Measurements from ENCODE around the gene MXD4. TPM values are rescaled to one million over a fixed set of nuclear protein-coding genes. Genes with fewer than 3 reads are reported as not detected.

MXD4 gene
- total and polyA plus RNA-seq, 2 of the 13 experiments (the other 11 are each of a cell fraction or from before 2014, with no cell fraction given), result 29.0 to 31.3 TPM

DNA sequence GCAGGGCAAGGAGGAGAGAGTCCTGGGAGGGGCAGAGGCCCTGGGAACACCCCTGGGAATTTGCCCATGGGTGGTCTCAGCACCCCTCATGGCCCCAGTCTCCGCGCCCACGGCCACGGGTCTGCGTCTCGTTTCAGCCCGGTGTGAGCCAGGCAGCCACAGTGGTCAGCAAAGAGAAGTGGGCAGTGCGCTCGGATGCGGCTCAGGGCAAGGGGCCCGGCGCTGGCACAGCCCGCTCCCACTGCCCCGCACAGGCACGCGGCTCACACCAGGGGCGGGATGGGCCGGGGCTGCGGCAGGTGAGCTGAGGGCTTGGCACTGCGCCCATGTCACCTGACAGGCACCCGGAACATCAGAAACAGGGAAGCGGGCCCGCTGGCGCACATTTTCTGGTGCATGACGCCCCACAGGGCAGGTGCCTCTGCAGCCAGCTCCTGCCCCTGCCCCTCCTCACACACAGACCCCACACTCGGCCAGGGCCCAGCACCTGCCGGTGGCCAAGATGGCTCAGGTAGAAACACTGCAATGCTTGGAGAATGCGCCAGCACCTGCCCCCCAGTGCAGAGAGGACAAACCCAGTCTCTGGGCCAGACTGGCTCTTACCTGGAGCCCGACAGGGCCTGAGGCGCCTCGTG is 41.9 kb upstream of the MXD4 start:
- no peaks in the 10 kb centered on the region for H3K4me1 ChIP-seq (ENCODE audit: insufficient read depth, low read length)
- no peak for TF ChIP-seq ZNF652 (CRISPR knock-in tag; IDR thresholded peaks at IDR 0.05; ENCODE audit: borderline replicate concordance, low read depth)
- no peak for TF ChIP-seq ZNF432 (CRISPR knock-in tag; IDR thresholded peaks at IDR 0.05; ENCODE audit: borderline replicate concordance)
- H3K79me2 ChIP-seq (ENCODE audit: insufficient read depth, low read length), result no peaks in the 10 kb centered on the region
- in situ Hi-C loops (cut with HindIII; ENCODE audit: extremely low pct_ligation_motif_present, low pct_unique_long_range_greater_than_20kb), result no loop called here
- H4K20me1 ChIP-seq (ENCODE audit: insufficient read depth, low read length), result no peaks in the 10 kb centered on the region
- no peaks in the 10 kb centered on the region for H3K9me3 ChIP-seq (ENCODE audit: low read length)
- BruUV-seq (replicated peaks), result no TSS peak
- ChIA-PET CTCF (ENCODE audit: low intra/inter-chr PET ratio, low total read pairs) (no interaction called here), POLR2A (no interaction called here)
- intact Hi-C loops (cut with micrococcal nuclease; ENCODE audit: unreplicated experiment), result no loop called here
- H3K36me3 ChIP-seq (replicated peaks in 1 of 2; ENCODE audit: control insufficient read depth in 1 of 2, insufficient read depth in 2 of 2, low read length in 2 of 2), result no peaks in the 10 kb centered on the region
- ATAC-seq (no peak), DNase-seq (ENCODE audit: low spot score) (no peak), FAIRE-seq (no peak)
- no peak overlapping the region for H3K27ac ChIP-seq (ENCODE audit: extremely low read length, insufficient read depth, low read length)
- WGBS (ENCODE audit: low lambda C conversion rate), result 80% methylated on average over 1 of the region's 31 CpGs
- H3K4me2 ChIP-seq (ENCODE audit: low read depth, low read length), result no peak overlapping the region
- H3K27me3 ChIP-seq (ENCODE audit: control insufficient read depth in 1 of 2, insufficient read depth in 2 of 2, low read length in 2 of 2), result peaks cover 6 to 32% of the 10 kb centered on the region in 2 experiments; a peak in 4 of 5 replicates
- H3K4me3 ChIP-seq (replicated peaks in 1 of 3; ENCODE audit: insufficient read depth in 1 of 3, low read depth in 2 of 3, low read length in 3 of 3), result no peak overlapping the region
- no peak overlapping the region for H2AFZ ChIP-seq (ENCODE audit: low read length)
- no peak overlapping the region for H3K9ac ChIP-seq (ENCODE audit: insufficient read depth, low read depth, low read length)

GRCh38 chr4:2303121-2303685 is 41.3 kb upstream of the MXD4 start:
- no peaks in the 10 kb centered on the region for H3K9me3 ChIP-seq (ENCODE audit: low read length)
- in situ Hi-C loops (cut with HindIII; ENCODE audit: extremely low pct_ligation_motif_present, low pct_unique_long_range_greater_than_20kb), result no loop called here
- FAIRE-seq (no peak), DNase-seq (ENCODE audit: low spot score) (no peak), ATAC-seq (no peak)
- no peak overlapping the region for H2AFZ ChIP-seq (ENCODE audit: low read length)
- H3K27me3 ChIP-seq (ENCODE audit: control insufficient read depth in 1 of 2, insufficient read depth in 2 of 2, low read length in 2 of 2), result peaks cover 8 to 36% of the 10 kb centered on the region in 2 experiments; a peak in 4 of 5 replicates
- POLR2A ChIA-PET, result no interaction called here
- no peak overlapping the region for H3K4me2 ChIP-seq (ENCODE audit: low read depth, low read length)
- H3K79me2 ChIP-seq (ENCODE audit: insufficient read depth, low read length), result no peaks in the 10 kb centered on the region
- H3K36me3 ChIP-seq (replicated peaks in 1 of 2; ENCODE audit: control insufficient read depth in 1 of 2, insufficient read depth in 2 of 2, low read length in 2 of 2), result no peaks in the 10 kb centered on the region
- H3K27ac ChIP-seq (ENCODE audit: extremely low read length, insufficient read depth, low read length), result no peak overlapping the region
- H4K20me1 ChIP-seq (ENCODE audit: insufficient read depth, low read length), result no peaks in the 10 kb centered on the region
- H3K4me1 ChIP-seq (ENCODE audit: insufficient read depth, low read length), result no peaks in the 10 kb centered on the region
- H3K4me3 ChIP-seq (replicated peaks in 1 of 3; ENCODE audit: insufficient read depth in 1 of 3, low read depth in 2 of 3, low read length in 3 of 3), result no peak overlapping the region
- 37% methylated on average over 14 of the region's 19 CpGs for WGBS (ENCODE audit: low lambda C conversion rate)
- intact Hi-C loops (cut with micrococcal nuclease; ENCODE audit: unreplicated experiment), result no loop called here
- no peak overlapping the region for H3K9ac ChIP-seq (ENCODE audit: insufficient read depth, low read depth, low read length)
- no TSS peak for BruUV-seq (replicated peaks)
- CTCF ChIA-PET (ENCODE audit: low intra/inter-chr PET ratio, low total read pairs), result no interaction called here
- TF ChIP-seq TSC22D2 (CRISPR knock-in tag; IDR thresholded peaks at IDR 0.05; ENCODE audit: borderline replicate concordance), result no peak
- TF ChIP-seq, protein P1, sequence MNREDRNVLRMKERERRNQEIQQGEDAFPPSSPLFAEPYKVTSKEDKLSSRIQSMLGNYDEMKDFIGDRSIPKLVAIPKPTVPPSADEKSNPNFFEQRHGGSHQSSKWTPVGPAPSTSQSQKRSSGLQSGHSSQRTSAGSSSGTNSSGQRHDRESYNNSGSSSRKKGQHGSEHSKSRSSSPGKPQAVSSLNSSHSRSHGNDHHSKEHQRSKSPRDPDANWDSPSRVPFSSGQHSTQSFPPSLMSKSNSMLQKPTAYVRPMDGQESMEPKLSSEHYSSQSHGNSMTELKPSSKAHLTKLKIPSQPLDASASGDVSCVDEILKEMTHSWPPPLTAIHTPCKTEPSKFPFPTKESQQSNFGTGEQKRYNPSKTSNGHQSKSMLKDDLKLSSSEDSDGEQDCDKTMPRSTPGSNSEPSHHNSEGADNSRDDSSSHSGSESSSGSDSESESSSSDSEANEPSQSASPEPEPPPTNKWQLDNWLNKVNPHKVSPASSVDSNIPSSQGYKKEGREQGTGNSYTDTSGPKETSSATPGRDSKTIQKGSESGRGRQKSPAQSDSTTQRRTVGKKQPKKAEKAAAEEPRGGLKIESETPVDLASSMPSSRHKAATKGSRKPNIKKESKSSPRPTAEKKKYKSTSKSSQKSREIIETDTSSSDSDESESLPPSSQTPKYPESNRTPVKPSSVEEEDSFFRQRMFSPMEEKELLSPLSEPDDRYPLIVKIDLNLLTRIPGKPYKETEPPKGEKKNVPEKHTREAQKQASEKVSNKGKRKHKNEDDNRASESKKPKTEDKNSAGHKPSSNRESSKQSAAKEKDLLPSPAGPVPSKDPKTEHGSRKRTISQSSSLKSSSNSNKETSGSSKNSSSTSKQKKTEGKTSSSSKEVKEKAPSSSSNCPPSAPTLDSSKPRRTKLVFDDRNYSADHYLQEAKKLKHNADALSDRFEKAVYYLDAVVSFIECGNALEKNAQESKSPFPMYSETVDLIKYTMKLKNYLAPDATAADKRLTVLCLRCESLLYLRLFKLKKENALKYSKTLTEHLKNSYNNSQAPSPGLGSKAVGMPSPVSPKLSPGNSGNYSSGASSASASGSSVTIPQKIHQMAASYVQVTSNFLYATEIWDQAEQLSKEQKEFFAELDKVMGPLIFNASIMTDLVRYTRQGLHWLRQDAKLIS (CRISPR knock-in tag; IDR thresholded peaks at IDR 0.05), result no peak
- no peak for TF ChIP-seq ZNF430 (CRISPR knock-in tag; IDR thresholded peaks at IDR 0.05)
- TF ChIP-seq ZNF354B (CRISPR knock-in tag; IDR thresholded peaks at IDR 0.05), result no peak
- TF ChIP-seq TBX3 (IDR thresholded peaks at IDR 0.05; ENCODE audit: borderline replicate concordance), result no peak
- TF ChIP-seq, protein P2, sequence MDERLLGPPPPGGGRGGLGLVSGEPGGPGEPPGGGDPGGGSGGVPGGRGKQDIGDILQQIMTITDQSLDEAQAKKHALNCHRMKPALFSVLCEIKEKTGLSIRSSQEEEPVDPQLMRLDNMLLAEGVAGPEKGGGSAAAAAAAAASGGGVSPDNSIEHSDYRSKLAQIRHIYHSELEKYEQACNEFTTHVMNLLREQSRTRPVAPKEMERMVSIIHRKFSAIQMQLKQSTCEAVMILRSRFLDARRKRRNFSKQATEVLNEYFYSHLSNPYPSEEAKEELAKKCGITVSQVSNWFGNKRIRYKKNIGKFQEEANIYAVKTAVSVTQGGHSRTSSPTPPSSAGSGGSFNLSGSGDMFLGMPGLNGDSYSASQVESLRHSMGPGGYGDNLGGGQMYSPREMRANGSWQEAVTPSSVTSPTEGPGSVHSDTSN (CRISPR knock-in tag; IDR thresholded peaks at IDR 0.05), result no peak
- TF ChIP-seq ZNF292 (CRISPR knock-in tag; IDR thresholded peaks at IDR 0.05; ENCODE audit: borderline replicate concordance, low read depth), result no peak
- no peak for TF ChIP-seq KDM1A (CRISPR knock-in tag; IDR thresholded peaks at IDR 0.05)
- no peak for TF ChIP-seq GLI4 (CRISPR knock-in tag; IDR thresholded peaks at IDR 0.05; ENCODE audit: borderline replicate concordance)

All from HepG2 (cell line).